ENCODE data around the gene PRELID3B.
A peak's percentile ranks its signal among the peaks of the same experiment; 100 is the strongest.

Gene PRELID3B

GRCh38 chr20:59006167-59006863 is 36.3 kb downstream of the PRELID3B start:
- Mint-ChIP-seq H3K27me3 (ENCODE audit: low read depth) (no peaks in the 10 kb centered on the region), H3K9me3 (no peaks in the 10 kb centered on the region), H3K36me3 (ENCODE audit: low read depth) (peaks cover 22% of the 10 kb centered on the region), H3K4me3 (peak overlapping the region; percentile 90), H3K27ac (peak overlapping the region; percentile 72), H3K4me1 (ENCODE audit: low read depth) (peaks cover 40% of the 10 kb centered on the region)
- no peak for DNase-seq (ENCODE audit: low spot score)

DNA sequence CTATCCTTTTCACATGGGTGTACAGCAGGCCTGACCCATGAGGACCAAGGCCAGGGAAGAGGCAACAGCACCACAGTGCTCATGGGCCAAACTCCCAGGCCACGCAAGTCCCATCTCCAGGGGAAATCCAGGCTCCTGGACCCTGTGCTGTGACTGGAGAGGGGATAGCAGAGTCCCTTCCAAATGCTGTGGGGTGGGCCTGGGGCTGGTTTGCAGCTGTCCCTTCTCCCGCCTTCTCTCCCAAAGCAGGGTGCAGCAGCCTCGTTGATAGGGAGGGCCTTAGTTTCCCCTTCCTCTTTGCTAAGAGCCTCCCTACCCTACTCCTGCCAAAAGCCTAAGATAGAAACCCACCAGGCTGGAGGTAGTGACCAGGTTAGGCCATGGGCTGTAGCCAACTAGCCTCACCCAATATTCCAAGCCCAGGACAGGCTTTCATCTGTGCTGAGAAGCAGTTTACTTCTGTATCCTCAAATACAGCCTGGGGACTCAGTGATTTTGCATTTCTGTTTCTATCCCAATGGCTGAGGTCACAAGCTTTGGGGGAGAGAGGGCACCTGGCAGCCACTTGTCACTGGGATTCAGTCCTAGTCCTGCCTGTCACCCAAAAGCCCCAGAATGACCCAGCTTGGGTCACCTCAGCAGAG is 36.9 kb downstream of the PRELID3B start:
- Mint-ChIP-seq H3K36me3 (ENCODE audit: low read depth) (peaks cover 22% of the 10 kb centered on the region), H3K4me1 (ENCODE audit: low read depth) (peaks cover 37% of the 10 kb centered on the region), H3K27ac (peak overlapping the region; percentile 92)

GRCh38 chr20:59004763-59005522 is 37.6 kb downstream of the PRELID3B start:
- no peaks in the 10 kb centered on the region for H3K27me3 Mint-ChIP-seq (ENCODE audit: low read depth)
- DNase-seq (ENCODE audit: low spot score), result peak; percentile 33
- peak overlapping the region; percentile 92 for H3K27ac Mint-ChIP-seq
- peaks cover 22% of the 10 kb centered on the region for H3K36me3 Mint-ChIP-seq (ENCODE audit: low read depth)
- H3K9me3 Mint-ChIP-seq, result no peaks in the 10 kb centered on the region
- H3K4me3 Mint-ChIP-seq, result peak overlapping the region; percentile 90
- H3K4me1 Mint-ChIP-seq (ENCODE audit: low read depth), result peaks cover 32% of the 10 kb centered on the region

More for the DNA sequence above, 36.9 kb downstream of the PRELID3B start:
- DNase-seq (ENCODE audit: low spot score), result no peak
- Mint-ChIP-seq H3K4me3 (peak overlapping the region; percentile 90), H3K27me3 (ENCODE audit: low read depth) (no peaks in the 10 kb centered on the region), H3K9me3 (no peaks in the 10 kb centered on the region)

DNA sequence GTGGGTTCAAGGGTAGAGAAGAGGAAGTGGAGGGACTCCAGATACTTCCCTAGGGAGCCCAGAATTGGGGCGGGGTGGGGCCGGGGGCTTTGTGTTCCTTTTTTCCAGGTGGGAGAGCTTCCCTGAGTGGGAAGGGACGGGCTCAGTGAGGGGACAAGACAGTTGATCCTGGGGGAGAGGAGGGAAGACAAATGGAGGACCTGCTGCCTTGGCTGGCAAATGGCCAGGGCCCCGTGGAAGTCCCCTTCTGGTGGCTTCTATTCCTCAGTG is 38.2 kb downstream of the PRELID3B start:
- Mint-ChIP-seq H3K9me3 (no peaks in the 10 kb centered on the region), H3K4me1 (ENCODE audit: low read depth) (peaks cover 29% of the 10 kb centered on the region), H3K27ac (peak overlapping the region; percentile 92), H3K27me3 (ENCODE audit: low read depth) (no peaks in the 10 kb centered on the region), H3K36me3 (ENCODE audit: low read depth) (peaks cover 22% of the 10 kb centered on the region), H3K4me3 (peak overlapping the region; percentile 90)
- DNase-seq (ENCODE audit: low spot score), result no peak

GRCh38 chr20:59003836-59004492 is 38.6 kb downstream of the PRELID3B start:
- Mint-ChIP-seq H3K27ac (peak overlapping the region; percentile 92), H3K9me3 (no peaks in the 10 kb centered on the region), H3K36me3 (ENCODE audit: low read depth) (peaks cover 22% of the 10 kb centered on the region), H3K27me3 (ENCODE audit: low read depth) (no peaks in the 10 kb centered on the region), H3K4me3 (peak overlapping the region; percentile 90), H3K4me1 (ENCODE audit: low read depth) (peaks cover 29% of the 10 kb centered on the region)
- DNase-seq (ENCODE audit: low spot score), result no peak

GRCh38 chr20:59002874-59003399 is 39.6 kb downstream of the PRELID3B start:
- Mint-ChIP-seq H3K4me3 (no peak overlapping the region), H3K27me3 (ENCODE audit: low read depth) (no peaks in the 10 kb centered on the region), H3K27ac (peak overlapping the region; percentile 34), H3K36me3 (ENCODE audit: low read depth) (peaks cover 25% of the 10 kb centered on the region), H3K4me1 (ENCODE audit: low read depth) (peaks cover 29% of the 10 kb centered on the region), H3K9me3 (no peaks in the 10 kb centered on the region)
- DNase-seq (ENCODE audit: low spot score), result no peak

DNA sequence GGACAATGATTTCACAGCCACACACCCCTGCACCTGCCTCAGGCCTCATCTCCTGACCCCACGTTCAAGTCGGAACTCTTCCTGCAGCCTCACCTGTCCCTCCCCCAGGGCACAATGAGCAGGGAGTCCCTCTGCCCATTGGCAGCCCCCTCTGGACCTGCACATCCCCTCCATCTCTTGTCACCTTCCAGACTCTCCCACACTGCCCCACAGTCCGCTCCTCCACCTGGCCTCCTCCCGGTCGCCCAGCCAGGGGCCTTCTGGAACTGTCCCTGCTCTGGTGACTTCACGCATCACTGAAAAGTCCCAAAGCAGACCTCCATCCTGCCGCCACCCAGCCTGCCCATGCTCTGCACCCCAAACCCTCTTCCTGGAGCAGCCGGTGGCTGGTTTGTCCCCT is 40.2 kb downstream of the PRELID3B start:
- H3K27ac Mint-ChIP-seq, result no peak overlapping the region
- no peak for DNase-seq (ENCODE audit: low spot score)
- H3K4me3 Mint-ChIP-seq, result no peak overlapping the region
- peaks cover 27% of the 10 kb centered on the region for H3K4me1 Mint-ChIP-seq (ENCODE audit: low read depth)
- peaks cover 31% of the 10 kb centered on the region for H3K36me3 Mint-ChIP-seq (ENCODE audit: low read depth)
- H3K27me3 Mint-ChIP-seq (ENCODE audit: low read depth), result no peaks in the 10 kb centered on the region
- H3K9me3 Mint-ChIP-seq, result no peaks in the 10 kb centered on the region

- peaks cover 35% of the 10 kb centered on the region for H3K36me3 Mint-ChIP-seq (ENCODE audit: low read depth)
- no peak for DNase-seq (ENCODE audit: low spot score)
- no peaks in the 10 kb centered on the region for H3K27me3 Mint-ChIP-seq (ENCODE audit: low read depth)
- no peak overlapping the region for H3K27ac Mint-ChIP-seq
- peaks cover 27% of the 10 kb centered on the region for H3K4me1 Mint-ChIP-seq (ENCODE audit: low read depth)
- no peaks in the 10 kb centered on the region for H3K9me3 Mint-ChIP-seq
- no peak overlapping the region for H3K4me3 Mint-ChIP-seq
Measured at GRCh38 chr20:59001449-59002171, 41.0 kb downstream of the PRELID3B start.

GRCh38 chr20:59001068-59001448 is 41.5 kb downstream of the PRELID3B start:
- Mint-ChIP-seq H3K36me3 (ENCODE audit: low read depth) (peaks cover 36% of the 10 kb centered on the region), H3K4me3 (no peak overlapping the region), H3K4me1 (ENCODE audit: low read depth) (peaks cover 25% of the 10 kb centered on the region), H3K27ac (no peak overlapping the region), H3K27me3 (ENCODE audit: low read depth) (no peaks in the 10 kb centered on the region), H3K9me3 (no peaks in the 10 kb centered on the region)
- no peak for DNase-seq (ENCODE audit: low spot score)

- no peak for DNase-seq (ENCODE audit: low spot score)
- Mint-ChIP-seq H3K9me3 (no peaks in the 10 kb centered on the region), H3K36me3 (ENCODE audit: low read depth) (peaks cover 43% of the 10 kb centered on the region), H3K4me1 (ENCODE audit: low read depth) (peaks cover 20% of the 10 kb centered on the region), H3K27me3 (ENCODE audit: low read depth) (no peaks in the 10 kb centered on the region), H3K4me3 (no peak overlapping the region), H3K27ac (no peak overlapping the region)
Measured at GRCh38 chr20:59000326-59000725, 42.3 kb downstream of the PRELID3B start.

GRCh38 chr20:58998656-58999055 is 43.9 kb downstream of the PRELID3B start:
- no peaks in the 10 kb centered on the region for H3K9me3 Mint-ChIP-seq
- DNase-seq (ENCODE audit: low spot score), result no peak
- no peak overlapping the region for H3K4me3 Mint-ChIP-seq
- H3K4me1 Mint-ChIP-seq (ENCODE audit: low read depth), result peaks cover 7% of the 10 kb centered on the region
- H3K36me3 Mint-ChIP-seq (ENCODE audit: low read depth), result peaks cover 46% of the 10 kb centered on the region
- H3K27ac Mint-ChIP-seq, result no peak overlapping the region
- H3K27me3 Mint-ChIP-seq (ENCODE audit: low read depth), result no peaks in the 10 kb centered on the region

- Mint-ChIP-seq H3K4me3 (no peak overlapping the region), H3K27me3 (ENCODE audit: low read depth) (no peaks in the 10 kb centered on the region), H3K27ac (no peak overlapping the region), H3K4me1 (ENCODE audit: low read depth) (peaks cover 5% of the 10 kb centered on the region), H3K36me3 (ENCODE audit: low read depth) (peaks cover 47% of the 10 kb centered on the region), H3K9me3 (no peaks in the 10 kb centered on the region)
- DNase-seq (ENCODE audit: low spot score), result no peak
Measured at GRCh38 chr20:58997141-58997770, 45.3 kb downstream of the PRELID3B start.

DNA sequence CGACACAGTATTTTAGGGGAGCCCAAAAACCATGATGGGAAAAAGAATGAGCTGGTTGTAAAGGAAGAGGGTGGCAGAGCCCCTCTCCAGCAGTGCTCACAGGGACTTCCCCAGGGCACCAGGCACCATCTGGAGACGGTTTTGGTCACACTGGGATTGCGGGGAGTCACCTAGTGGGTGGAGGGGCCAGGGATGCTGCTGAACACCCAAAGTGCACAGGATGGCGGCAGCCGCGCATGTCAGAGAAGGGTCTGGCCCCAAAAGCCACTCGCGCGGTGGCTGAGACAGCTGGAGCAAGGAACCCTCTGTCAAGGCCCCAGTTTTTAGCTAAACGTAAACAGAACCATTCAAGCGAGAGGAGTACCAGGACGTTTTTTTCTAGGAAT is 46.4 kb downstream of the PRELID3B start:
- no peak for DNase-seq (ENCODE audit: low spot score)
- peaks cover 8% of the 10 kb centered on the region for H3K4me1 Mint-ChIP-seq (ENCODE audit: low read depth)
- no peak overlapping the region for H3K4me3 Mint-ChIP-seq
- no peaks in the 10 kb centered on the region for H3K27me3 Mint-ChIP-seq (ENCODE audit: low read depth)
- H3K27ac Mint-ChIP-seq, result no peak overlapping the region
- peaks cover 53% of the 10 kb centered on the region for H3K36me3 Mint-ChIP-seq (ENCODE audit: low read depth)
- H3K9me3 Mint-ChIP-seq, result no peaks in the 10 kb centered on the region
